GM23248 (cell line): ENCODE results near the gene AJAP1.

ENCODE experiments used
- EZH2 ChIP-seq: fragments of 200-600 bp; sonication (generic); IDR thresholded peaks from 2 replicates; pipeline ENCODE4 v1.6.1; 2018; ENCODE audit warnings: antibody characterized with exemption, mild to moderate bottlenecking; ENCODE audit not compliant: insufficient read depth, poor library complexity, severe bottlenecking
- EZH2phosphoT487 ChIP-seq: fragments of 200-600 bp; sonication (generic); IDR thresholded peaks from 2 replicates; pipeline ENCODE4 v1.6.1; 2018; ENCODE audit warnings: antibody characterized with exemption, moderate library complexity, mild to moderate bottlenecking, low read depth; ENCODE audit not compliant: insufficient read depth

GRCh38 chr1:4682607-4683220 lies 28.3 kb downstream of the AJAP1 start:
- TF ChIP-seq EZH2phosphoT487 = no peak
- no peak for TF ChIP-seq EZH2
